ENCODE results near the gene CASZ1. TPM values are rescaled to one million over a fixed set of nuclear protein-coding genes. Genes with fewer than 3 reads are reported as not detected.

Gene CASZ1
- total and polyA plus RNA-seq, 12 donors: 2.5 to 35.2 (median 7.0) TPM

DNA sequence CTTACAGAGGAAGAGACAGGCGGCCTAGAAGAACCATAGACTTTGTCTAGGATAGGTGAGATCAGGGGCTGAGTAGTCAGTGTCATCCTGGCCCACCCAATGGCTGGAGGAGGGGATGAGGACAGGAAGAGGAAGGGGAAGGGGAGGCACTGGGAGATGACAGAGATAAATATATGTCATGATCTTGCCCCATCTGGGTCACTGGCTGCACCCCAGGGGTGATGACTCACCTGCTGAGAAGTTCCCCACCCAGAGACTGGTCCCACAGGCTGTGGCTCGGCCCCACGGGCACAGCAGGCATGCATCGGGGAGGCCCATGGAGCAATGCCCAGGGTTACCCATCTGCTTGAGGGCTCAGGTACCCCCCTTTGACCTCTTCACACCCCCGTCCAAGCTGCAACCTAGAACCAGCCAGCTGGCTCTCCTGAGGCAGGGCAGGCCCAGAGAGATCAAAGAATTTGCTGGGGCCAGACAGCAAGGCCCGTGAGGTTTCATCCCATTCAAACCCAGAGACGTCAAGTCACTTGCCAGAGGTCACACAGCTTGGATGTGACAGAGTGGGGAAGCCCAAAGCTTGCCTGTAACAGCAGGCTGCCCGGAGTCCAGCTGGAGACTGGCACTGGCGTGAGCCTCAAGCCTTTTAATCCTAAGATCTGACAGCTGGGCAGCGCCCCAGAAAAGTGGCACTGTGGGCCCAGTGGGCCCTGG, 34.7 kb upstream of the CASZ1 start:
- peaks cover 11% of the 10 kb centered on the region for H3K27me3 ChIP-seq
- no peak overlapping the region for H3K27ac ChIP-seq
- no peak for DNase-seq
- intact Hi-C loops (cut with DNase I): no loop called here
- H3K4me3 ChIP-seq: no peak overlapping the region
- no peaks in the 10 kb centered on the region for H3K9me3 ChIP-seq (replicated peaks in 1 of 3)
- WGBS, 4 donors: 74 to 85% (median 77%) methylated on average over 5 to 10 of the region's 10 CpGs
- H3K36me3 ChIP-seq (replicated peaks in 1 of 2): no peaks in the 10 kb centered on the region
- H3K4me1 ChIP-seq (replicated peaks in 1 of 2): no peaks in the 10 kb centered on the region
- no peak for TF ChIP-seq POLR2A (IDR thresholded peaks at IDR 0.05)
- TF ChIP-seq, protein P1, sequence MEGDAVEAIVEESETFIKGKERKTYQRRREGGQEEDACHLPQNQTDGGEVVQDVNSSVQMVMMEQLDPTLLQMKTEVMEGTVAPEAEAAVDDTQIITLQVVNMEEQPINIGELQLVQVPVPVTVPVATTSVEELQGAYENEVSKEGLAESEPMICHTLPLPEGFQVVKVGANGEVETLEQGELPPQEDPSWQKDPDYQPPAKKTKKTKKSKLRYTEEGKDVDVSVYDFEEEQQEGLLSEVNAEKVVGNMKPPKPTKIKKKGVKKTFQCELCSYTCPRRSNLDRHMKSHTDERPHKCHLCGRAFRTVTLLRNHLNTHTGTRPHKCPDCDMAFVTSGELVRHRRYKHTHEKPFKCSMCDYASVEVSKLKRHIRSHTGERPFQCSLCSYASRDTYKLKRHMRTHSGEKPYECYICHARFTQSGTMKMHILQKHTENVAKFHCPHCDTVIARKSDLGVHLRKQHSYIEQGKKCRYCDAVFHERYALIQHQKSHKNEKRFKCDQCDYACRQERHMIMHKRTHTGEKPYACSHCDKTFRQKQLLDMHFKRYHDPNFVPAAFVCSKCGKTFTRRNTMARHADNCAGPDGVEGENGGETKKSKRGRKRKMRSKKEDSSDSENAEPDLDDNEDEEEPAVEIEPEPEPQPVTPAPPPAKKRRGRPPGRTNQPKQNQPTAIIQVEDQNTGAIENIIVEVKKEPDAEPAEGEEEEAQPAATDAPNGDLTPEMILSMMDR (IDR thresholded peaks at IDR 0.05): no peak

DNA sequence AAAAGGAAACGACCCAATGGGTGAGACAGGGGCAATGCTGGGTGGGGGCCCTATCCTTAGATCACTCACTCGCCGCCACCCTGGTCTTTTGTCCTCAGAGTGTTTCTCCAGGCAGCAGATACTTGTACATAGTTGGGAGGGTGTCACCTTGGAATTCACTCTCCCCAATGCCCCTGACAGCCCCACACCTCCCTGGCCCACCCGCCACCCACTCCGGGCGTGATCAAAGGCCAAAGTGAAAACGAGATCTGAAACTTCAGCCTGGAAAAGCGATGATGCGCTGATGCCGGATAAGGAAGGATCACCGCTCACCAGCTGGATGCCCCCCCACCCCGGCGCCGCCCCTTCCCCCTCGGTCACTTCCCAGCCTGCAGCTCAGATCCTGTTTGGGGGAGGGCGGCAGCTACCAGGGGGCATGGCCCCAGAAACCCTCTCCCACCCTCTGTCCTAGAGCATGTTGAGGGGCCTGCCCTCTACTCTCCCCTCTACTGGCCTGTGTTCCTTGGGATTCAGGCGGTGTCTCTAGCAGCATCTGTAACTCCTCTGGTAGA, 33.6 kb upstream of the CASZ1 start:
- H3K9me3 ChIP-seq (replicated peaks in 1 of 3): no peaks in the 10 kb centered on the region
- WGBS, 4 donors: 60 to 74% (median 68%) methylated on average over 9 to 17 of the region's 17 CpGs
- H3K27ac ChIP-seq: no peak overlapping the region
- H3K27me3 ChIP-seq: peaks cover 8% of the 10 kb centered on the region
- no peaks in the 10 kb centered on the region for H3K4me1 ChIP-seq (replicated peaks in 1 of 2)
- intact Hi-C loops (cut with DNase I): no loop called here
- H3K36me3 ChIP-seq (replicated peaks in 1 of 2): no peaks in the 10 kb centered on the region
- DNase-seq: no peak
- no peak overlapping the region for H3K4me3 ChIP-seq
- TF ChIP-seq, protein P1 (IDR thresholded peaks at IDR 0.05): no peak
- TF ChIP-seq POLR2A (IDR thresholded peaks at IDR 0.05): no peak

DNA sequence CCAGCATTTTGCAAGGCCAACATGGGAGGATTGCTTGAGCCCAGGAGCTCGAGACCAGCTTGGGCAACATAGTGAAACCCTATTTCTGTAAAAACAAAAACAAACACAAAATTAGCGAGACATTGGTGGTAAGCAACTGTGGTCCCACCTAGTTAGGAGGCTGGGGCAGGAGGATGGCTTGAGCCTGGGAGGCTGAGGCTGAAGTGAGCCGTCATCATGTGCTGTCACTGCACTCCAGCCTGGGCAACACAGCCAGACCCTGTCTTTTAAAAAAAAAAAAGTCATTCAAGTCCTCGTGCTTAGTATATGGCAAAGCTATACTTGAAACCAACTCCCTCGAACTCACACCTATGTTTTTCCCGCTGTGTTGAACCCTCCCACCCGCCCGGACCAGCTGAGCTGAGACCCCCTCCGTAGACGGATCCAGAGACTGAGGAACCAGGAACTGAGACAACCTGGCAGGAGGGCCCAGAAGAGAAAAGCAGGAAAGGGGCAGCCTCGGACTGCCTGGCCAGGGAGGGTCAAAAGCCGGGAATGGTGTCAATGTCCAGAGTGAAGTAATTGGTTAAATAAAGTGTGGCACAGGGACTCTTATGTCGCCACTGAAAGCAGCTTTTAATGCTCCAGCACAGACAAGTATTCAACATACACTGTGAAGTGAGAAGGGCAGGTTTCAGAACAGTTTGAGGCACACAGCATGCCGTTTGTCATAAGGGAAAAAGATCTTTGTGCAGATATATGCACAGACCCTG, 32.8 kb upstream of the CASZ1 start:
- Histone ChIP-seq H3K27ac (no peak overlapping the region), H3K27me3 (peaks cover 8% of the 10 kb centered on the region), H3K4me1 (replicated peaks in 1 of 2) (no peaks in the 10 kb centered on the region), H3K4me3 (no peak overlapping the region), H3K9me3 (replicated peaks in 1 of 3) (no peaks in the 10 kb centered on the region), H3K36me3 (replicated peaks in 1 of 2) (no peaks in the 10 kb centered on the region)
- TF ChIP-seq POLR2A (IDR thresholded peaks at IDR 0.05): no peak
- TF ChIP-seq, protein P1 (IDR thresholded peaks at IDR 0.05): no peak
- intact Hi-C loops (cut with DNase I): no loop called here
- WGBS, 4 donors: 72 to 81% (median 77%) methylated on average over 14 of the region's 14 CpGs
- DNase-seq: no peak

Measured in adrenal gland (tissue), 12 donors.